Effector memory CD8-positive, alpha-beta T cell (primary cell): Measurements from ENCODE around the gene CASZ1.
A peak's percentile ranks its signal among the peaks of the same experiment; 100 is the strongest.

ENCODE experiments used
- ATAC-seq: fragments of 150-1000 bp; cut with Tn5 transposase; replicated peaks from 2 replicates; pipeline ENCODE4 v1.10.0; 2021; ENCODE audit warnings: mild to moderate bottlenecking, moderate library complexity
- DNase-seq, 3 experiments: peaks; one replicate each; pipeline ENCODE4 v3.0.0; 2021
- H3K27ac Mint-ChIP-seq, 2 donors: one replicate each; pipeline ENCODE4 v1.8.0; 2022; ENCODE audit warnings: mild to moderate bottlenecking in 2 of 2, mixed read lengths in 2 of 2, moderate library complexity in 2 of 2
- H3K27me3 Mint-ChIP-seq, 2 donors: one replicate each; pipeline ENCODE4 v1.8.0; 2022; ENCODE audit warnings: mixed read lengths in 2 of 2
- H3K36me3 Mint-ChIP-seq: one replicate; pipeline ENCODE4 v1.8.0; 2022; ENCODE audit warnings: mild to moderate bottlenecking, moderate library complexity, mixed read lengths; ENCODE audit not compliant: insufficient read depth
- H3K4me1 Mint-ChIP-seq, 2 donors: one replicate each; pipeline ENCODE4 v1.8.0; 2022; ENCODE audit warnings: low read depth in 2 of 2, mixed read lengths in 2 of 2
- H3K4me3 Mint-ChIP-seq, 2 donors: one replicate each; pipeline ENCODE4 v1.8.0; 2022; ENCODE audit warnings: mild to moderate bottlenecking in 2 of 2, mixed read lengths in 2 of 2, moderate library complexity in 2 of 2
- H3K9me3 Mint-ChIP-seq, 2 donors: one replicate each; pipeline ENCODE4 v1.8.0; 2022; ENCODE audit warnings: mixed read lengths in 2 of 2

CASZ1 gene

DNA sequence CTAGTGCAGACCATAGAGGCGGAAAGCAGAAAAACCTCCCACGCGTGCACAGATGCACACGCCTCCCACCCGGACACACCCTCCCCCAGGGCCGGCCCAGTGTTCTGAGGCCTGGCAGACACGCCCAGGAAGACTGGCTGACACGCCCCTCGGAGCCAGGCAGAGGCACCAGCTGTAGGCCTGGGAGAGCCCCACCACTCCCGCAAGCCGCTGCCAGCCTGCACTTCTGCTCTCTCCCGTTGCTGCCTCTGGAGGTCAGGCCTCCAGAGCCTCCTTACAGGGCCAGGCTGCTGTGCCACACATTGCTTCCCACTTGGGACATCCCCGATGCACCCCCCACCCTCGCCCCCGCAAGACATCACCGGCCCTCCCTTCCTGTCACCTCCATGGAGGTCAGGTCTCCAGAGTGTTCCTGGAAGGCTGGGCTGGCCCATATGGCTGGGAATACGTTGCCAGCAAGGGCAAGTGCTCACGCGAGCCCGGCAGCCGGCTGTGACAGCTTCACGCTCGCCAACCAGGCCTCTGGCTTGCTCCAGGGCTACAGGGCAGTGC, 40.4 kb downstream of the CASZ1 start:
- Mint-ChIP-seq H3K4me3 (no peak overlapping the region), H3K27me3 (peaks cover 7 to 70% of the 10 kb centered on the region in 2 donors), H3K4me1 (peaks cover 0 to 3% of the 10 kb centered on the region in 2 donors), H3K9me3 (no peaks in the 10 kb centered on the region), H3K36me3 (no peaks in the 10 kb centered on the region), H3K27ac (peak overlapping the region in 1 of 2 donors; percentile 12)
- peak; percentile 33 to 51 (median 35) for DNase-seq
- peak; percentile 99 for ATAC-seq

DNA sequence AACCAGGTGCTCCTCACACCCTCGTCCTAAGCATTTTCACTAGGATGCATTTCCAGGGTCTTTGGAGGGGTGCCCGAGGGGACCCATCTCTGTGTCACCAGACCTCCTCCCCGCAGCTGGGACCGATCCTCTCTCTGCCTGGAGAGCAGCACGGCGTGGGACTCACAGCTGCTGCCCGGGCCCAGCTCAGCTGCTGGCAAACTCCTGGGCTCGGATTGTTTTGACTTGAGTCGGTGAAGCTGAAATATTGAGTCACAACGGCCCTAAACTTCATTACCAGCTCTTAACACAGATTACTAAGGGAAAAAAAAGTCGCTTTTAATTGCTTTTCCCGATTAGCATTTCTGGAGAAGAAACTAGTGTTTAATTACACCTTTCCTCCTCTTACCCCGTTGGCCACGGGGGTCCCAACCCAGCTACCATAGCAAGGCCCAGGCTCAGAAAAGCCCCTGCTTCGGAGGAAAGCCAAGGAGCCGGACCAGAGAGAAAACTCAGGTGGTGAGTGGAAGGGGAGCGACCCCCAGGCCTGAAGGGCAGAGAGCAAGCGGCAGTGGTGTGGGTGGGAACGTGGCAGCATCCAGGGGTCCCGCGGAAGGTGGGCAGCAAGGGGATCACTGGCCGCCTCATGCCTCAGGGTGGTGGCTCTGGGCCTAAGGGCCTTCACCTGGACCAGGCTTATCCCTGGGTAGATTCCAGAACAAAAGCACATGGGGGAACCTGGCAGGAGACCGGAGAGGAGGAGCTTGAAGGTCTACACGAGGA, 41.7 kb downstream of the CASZ1 start:
- H3K27me3 Mint-ChIP-seq = peaks cover 7 to 57% of the 10 kb centered on the region in 2 donors
- H3K4me3 Mint-ChIP-seq = no peak overlapping the region
- H3K4me1 Mint-ChIP-seq = peaks cover 0 to 3% of the 10 kb centered on the region in 2 donors
- ATAC-seq (no peak), DNase-seq (no peak)
- H3K27ac Mint-ChIP-seq = no peak overlapping the region
- no peaks in the 10 kb centered on the region for H3K36me3 Mint-ChIP-seq
- H3K9me3 Mint-ChIP-seq = no peaks in the 10 kb centered on the region

DNA sequence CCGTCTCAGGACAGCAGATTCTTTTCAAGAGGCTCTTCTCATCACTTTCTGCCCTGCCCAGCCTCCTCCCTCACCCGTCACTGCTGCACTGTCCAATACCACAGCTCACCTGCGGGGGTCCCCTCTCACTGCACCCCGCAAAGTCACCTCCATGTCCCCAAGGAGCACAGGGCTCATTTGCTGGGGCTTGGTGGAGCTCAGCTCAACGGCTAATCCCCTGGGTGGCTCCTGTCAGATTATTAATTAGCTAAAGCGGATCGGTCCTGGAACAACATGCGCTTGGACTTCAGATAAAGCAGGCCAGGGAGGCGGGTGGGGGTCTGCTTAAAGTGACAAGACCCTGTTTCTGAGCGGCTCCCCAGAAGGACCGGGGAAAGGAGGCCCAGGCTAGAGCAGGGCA, 43.1 kb downstream of the CASZ1 start:
- Mint-ChIP-seq H3K36me3 (no peaks in the 10 kb centered on the region), H3K4me3 (no peak overlapping the region), H3K9me3 (no peaks in the 10 kb centered on the region), H3K27ac (no peak overlapping the region), H3K27me3 (peaks cover 7 to 43% of the 10 kb centered on the region in 2 donors), H3K4me1 (peaks cover 0 to 3% of the 10 kb centered on the region in 2 donors)
- ATAC-seq (no peak), DNase-seq (no peak)

DNA sequence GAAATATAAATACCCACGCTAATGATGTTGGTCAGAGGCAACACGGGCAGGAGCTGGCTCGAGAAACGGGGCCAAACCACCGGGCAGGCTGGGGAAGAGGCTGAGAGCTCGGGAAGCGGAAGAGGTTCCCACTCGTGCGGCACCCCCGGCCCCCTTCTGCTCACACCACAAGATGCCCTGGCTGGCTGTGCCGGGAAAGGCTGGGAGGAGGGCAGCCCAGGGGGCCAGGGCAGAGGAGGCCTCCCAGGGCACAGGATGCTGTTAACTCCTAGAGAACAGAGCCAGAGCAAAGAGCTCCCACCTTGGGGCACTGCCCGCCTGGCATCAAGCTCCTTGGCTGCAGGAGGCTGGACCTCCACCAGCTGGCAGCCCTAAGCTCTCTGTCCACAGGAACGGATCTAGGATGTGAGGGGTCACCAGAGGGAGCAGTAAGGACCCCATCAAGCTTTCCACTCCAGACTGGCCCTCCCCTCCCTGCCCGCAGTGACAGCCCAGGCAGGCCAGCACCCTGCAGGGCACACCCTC, 44.8 kb downstream of the CASZ1 start:
- no peak for ATAC-seq
- Mint-ChIP-seq H3K4me3 (no peak overlapping the region), H3K27me3 (peaks cover 7 to 27% of the 10 kb centered on the region in 2 donors), H3K36me3 (no peaks in the 10 kb centered on the region), H3K27ac (no peak overlapping the region), H3K4me1 (peaks cover 0 to 3% of the 10 kb centered on the region in 2 donors), H3K9me3 (no peaks in the 10 kb centered on the region)
- no peak for DNase-seq

DNA sequence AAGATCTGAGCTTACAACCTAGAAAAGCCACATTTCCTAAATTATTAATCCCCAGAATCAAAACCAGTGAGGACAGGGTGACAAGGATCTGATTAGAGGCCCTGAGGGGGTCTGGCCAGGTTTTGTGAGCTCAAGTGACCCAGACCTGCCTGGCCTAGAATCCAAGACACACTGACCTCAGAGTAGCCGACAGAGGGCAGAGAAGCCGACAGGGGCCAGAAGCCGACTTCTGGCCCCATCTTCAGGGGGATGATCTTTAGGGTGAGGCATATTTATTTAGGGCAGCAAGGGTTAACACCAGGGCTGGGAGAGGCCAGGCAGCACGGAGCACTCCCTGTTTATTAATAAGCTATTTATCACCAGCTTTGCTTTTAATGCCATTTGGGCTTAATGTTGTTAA, 45.3 kb downstream of the CASZ1 start:
- Mint-ChIP-seq H3K36me3 (no peaks in the 10 kb centered on the region), H3K4me1 (peaks cover 0 to 3% of the 10 kb centered on the region in 2 donors), H3K4me3 (no peak overlapping the region), H3K9me3 (no peaks in the 10 kb centered on the region), H3K27ac (no peak overlapping the region), H3K27me3 (peaks cover 7 to 28% of the 10 kb centered on the region in 2 donors)
- DNase-seq (no peak), ATAC-seq (no peak)

DNA sequence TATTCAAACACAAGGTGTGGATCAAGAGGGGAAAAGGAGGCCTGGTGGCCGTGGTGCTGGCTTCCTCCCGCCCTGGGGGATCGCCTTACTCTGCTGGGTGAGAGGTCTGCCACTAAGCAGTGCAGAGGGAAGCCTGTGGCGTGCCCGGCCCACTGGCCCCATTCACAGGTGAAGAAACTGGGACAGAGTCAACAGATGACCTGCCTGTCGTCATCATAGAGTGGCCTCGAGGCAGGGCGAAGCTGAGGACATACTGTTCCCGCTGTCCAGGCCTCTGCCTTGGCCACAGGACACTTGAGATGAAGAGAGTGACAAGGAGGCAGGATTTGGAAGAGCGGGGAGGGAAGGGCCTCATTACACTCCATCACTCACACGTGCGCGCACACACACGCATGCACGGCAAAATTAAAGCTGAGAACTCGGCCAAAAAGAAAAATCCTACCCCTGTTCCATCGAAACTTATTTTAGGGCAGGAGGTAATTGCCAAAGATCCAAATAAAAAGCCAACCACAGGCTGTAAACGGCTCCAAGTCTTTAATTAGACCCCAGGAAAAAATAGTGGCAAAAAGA, 50.5 kb downstream of the CASZ1 start:
- H3K27ac Mint-ChIP-seq = no peak overlapping the region
- H3K4me3 Mint-ChIP-seq = no peak overlapping the region
- peaks cover 22 to 34% of the 10 kb centered on the region in 2 donors for H3K27me3 Mint-ChIP-seq
- H3K9me3 Mint-ChIP-seq = no peaks in the 10 kb centered on the region
- no peaks in the 10 kb centered on the region for H3K36me3 Mint-ChIP-seq
- ATAC-seq (no peak), DNase-seq (no peak)
- no peaks in the 10 kb centered on the region for H3K4me1 Mint-ChIP-seq

DNA sequence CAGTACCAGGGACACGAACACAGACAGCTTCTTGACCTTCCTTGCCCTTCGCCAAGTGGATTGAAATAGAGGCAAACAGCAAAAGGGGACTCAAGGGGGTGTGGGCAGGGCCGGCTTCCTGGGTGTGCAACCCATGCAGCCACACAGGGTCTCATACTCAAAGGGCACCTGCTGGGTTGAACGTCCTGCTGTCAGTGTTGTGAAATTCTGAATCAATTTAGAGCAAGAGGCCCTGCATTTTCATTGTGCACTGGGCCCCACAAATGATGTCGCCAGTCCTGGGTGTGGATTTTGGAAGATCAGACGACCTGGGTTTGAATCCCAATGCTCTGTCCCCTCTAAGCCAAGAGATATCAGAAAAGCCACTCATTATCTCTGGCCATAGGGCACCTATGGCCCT, 51.1 kb downstream of the CASZ1 start:
- Mint-ChIP-seq H3K9me3 (no peaks in the 10 kb centered on the region), H3K27ac (no peak overlapping the region), H3K4me1 (no peaks in the 10 kb centered on the region), H3K36me3 (no peaks in the 10 kb centered on the region), H3K4me3 (no peak overlapping the region), H3K27me3 (peaks cover 24 to 39% of the 10 kb centered on the region in 2 donors)
- no peak for DNase-seq
- no peak for ATAC-seq

DNA sequence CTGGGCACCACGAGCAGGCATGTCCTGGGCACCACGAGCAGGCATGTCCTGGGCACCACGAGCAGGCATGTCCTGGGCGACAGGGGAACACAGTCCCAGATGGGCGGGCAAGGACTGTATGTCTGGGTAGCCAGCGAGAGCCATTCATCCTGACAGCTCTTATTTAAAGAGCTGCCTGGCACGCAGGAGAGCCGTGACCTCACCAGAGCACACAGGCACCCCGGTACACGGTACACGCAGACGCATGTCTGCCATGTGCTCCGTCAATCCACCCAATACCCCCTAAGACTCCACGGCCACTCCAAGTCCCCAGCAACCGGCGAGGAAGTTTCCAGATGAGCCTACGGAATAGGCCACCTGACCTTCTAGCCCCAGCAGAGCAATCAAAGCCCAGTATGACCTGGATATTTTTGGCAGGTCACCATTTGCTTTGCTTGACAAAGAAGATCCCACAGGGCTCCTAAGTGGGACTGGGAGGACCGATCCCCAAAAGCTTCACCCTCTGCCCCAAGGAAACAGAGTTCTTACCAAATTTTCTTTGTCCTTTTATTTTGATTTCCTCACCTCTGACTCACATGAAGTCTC, 51.7 kb downstream of the CASZ1 start:
- ATAC-seq = no peak
- no peak overlapping the region for H3K4me3 Mint-ChIP-seq
- no peaks in the 10 kb centered on the region for H3K4me1 Mint-ChIP-seq
- H3K27me3 Mint-ChIP-seq = peaks cover 27 to 46% of the 10 kb centered on the region in 2 donors
- no peaks in the 10 kb centered on the region for H3K9me3 Mint-ChIP-seq
- no peaks in the 10 kb centered on the region for H3K36me3 Mint-ChIP-seq
- DNase-seq = no peak
- no peak overlapping the region for H3K27ac Mint-ChIP-seq

DNA sequence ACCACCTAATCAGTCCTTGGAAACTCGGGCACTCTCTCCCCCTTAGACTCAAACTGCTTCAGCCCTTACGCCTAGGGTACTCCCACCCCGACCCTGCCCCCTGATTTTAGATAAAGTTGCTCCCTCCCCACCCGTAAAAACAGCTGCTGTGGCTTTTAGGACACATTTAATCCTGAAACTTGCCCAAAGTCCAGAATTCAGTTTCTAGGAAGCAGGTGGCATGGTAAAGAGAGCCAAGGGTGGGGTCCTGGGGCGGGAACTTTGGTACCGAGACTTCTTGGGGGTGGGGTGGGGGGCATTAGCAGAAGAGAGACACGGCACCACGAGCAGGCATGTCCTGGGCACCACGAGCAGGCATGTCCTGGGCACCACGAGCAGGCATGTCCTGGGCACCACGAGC, 52.4 kb downstream of the CASZ1 start:
- ATAC-seq = no peak
- no peaks in the 10 kb centered on the region for H3K36me3 Mint-ChIP-seq
- no peak overlapping the region for H3K4me3 Mint-ChIP-seq
- peaks cover 27 to 53% of the 10 kb centered on the region in 2 donors for H3K27me3 Mint-ChIP-seq
- DNase-seq = no peak
- no peaks in the 10 kb centered on the region for H3K9me3 Mint-ChIP-seq
- H3K4me1 Mint-ChIP-seq = no peaks in the 10 kb centered on the region
- H3K27ac Mint-ChIP-seq = no peak overlapping the region

DNA sequence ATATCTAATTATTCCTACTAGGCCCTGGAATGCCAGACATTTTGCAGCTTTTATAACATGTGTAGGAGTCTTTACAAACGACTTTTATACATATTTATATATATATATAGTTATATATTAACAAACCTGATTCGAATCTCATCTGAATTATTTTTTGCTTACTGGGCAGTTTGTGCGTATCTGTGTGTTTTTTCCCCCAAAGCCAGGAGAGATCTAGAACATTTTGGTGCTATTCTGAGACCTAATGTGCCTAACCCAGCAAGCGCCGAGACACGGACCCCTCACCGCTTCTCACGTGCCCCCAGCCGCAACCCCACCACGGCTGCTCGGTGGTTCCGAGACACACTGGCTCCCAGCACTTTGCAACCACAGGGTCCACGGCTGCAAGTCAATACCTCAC, 54.8 kb downstream of the CASZ1 start:
- Mint-ChIP-seq H3K9me3 (no peaks in the 10 kb centered on the region), H3K27me3 (peaks cover 27 to 55% of the 10 kb centered on the region in 2 donors), H3K4me1 (no peaks in the 10 kb centered on the region), H3K4me3 (no peak overlapping the region), H3K27ac (no peak overlapping the region), H3K36me3 (no peaks in the 10 kb centered on the region)
- no peak for DNase-seq
- ATAC-seq = no peak

DNA sequence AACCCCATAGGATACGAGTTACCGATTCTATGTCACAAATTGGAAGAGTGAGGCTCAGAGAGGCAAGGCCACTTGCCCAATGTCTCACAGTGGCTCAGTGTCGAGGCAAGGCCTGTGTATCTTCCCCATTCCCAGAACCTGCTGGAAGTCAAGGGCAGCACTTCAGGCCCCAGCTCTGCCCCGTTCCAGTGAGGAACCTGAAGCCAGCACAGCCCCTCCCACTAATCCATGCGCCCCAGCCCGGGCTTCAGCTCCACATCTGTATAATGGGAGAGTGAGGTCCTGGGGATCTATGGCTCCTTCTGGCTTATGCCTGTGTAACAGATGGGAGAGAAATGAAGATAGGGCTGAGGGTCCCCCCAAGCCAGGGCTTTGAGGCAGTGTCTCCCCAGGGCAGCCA, 56.3 kb downstream of the CASZ1 start:
- Mint-ChIP-seq H3K27me3 (peaks cover 21 to 54% of the 10 kb centered on the region in 2 donors), H3K27ac (no peak overlapping the region), H3K4me1 (no peaks in the 10 kb centered on the region), H3K4me3 (no peak overlapping the region), H3K36me3 (no peaks in the 10 kb centered on the region), H3K9me3 (no peaks in the 10 kb centered on the region)
- DNase-seq (no peak), ATAC-seq (no peak)

DNA sequence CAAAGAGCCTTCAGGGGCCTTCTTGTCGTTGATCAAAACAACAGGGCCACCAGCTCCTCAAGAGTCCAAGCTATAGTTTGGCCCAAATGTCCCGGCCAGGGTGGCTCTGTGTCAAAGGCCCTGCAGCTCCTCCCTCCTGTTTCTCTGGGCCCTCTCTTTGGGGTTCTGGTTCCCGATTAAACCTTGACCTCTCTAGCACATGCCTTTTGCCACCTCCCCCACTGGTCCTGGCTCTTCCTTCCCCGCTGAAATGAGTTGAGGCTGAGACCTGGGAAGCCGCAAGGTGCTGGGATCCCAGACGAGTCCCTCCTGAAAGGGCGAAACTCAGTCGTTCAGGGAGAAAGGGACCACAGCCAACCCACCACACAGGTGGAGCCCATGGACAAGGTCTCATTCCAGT, 56.9 kb downstream of the CASZ1 start:
- Mint-ChIP-seq H3K4me1 (no peaks in the 10 kb centered on the region), H3K4me3 (no peak overlapping the region), H3K36me3 (no peaks in the 10 kb centered on the region), H3K27me3 (peaks cover 21 to 54% of the 10 kb centered on the region in 2 donors), H3K9me3 (no peaks in the 10 kb centered on the region), H3K27ac (no peak overlapping the region)
- ATAC-seq (no peak), DNase-seq (no peak)

DNA sequence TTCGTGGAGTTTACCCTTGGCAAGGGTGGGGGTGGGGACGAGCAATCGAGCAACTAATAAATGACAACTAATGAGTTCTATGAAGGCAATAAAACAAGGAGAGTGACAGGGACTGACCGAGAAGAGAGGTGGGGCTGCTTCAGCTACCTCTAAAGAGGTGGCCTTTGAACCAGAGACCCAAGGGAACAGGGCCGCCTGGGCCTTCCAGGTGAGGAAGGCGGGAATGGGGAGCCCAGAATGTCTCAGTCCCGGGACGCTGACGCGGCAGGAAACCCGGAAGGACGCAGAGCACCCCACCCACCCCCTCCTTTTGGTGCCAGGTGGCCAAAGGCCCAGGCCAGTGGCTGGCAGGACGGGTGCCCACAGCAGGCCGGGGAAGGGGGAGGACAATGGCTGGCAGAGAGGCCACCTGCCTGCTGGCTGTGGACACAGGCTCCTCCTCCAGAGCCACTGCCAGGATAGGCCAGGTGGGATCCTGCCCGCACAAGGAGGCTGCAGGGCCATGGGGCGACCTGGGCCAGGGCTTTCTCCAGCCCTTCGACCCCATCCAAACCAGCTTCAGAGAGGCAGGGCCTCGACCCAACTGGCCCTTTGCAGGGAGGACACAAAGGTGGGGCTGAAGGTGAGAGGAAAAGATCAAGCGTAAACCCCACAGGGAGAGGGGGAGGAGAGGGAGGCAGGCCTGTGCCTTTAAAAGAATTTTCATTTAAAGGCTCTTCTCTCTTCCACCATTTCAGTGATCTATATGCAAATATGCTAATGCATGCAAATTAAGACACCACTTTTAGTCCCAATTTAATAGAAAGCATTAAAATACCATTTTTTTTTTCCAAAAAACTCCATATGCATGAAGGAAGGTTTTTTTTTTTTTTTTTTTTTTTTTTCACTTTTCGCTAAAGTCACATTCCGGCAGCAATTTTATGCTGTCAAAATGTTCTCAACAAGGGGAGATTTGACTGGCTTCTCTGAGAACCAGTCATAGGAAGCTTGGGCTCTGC, 58.1 kb downstream of the CASZ1 start:
- H3K4me3 Mint-ChIP-seq = no peak overlapping the region
- no peaks in the 10 kb centered on the region for H3K4me1 Mint-ChIP-seq
- H3K36me3 Mint-ChIP-seq = no peaks in the 10 kb centered on the region
- peaks cover 21 to 56% of the 10 kb centered on the region in 2 donors for H3K27me3 Mint-ChIP-seq
- ATAC-seq = no peak
- H3K9me3 Mint-ChIP-seq = no peaks in the 10 kb centered on the region
- no peak for DNase-seq
- H3K27ac Mint-ChIP-seq = no peak overlapping the region
